HFFc6 (cell line): ENCODE data around the gene GOLIM4. TPM values are rescaled to one million over a fixed set of nuclear protein-coding genes. Genes with fewer than 3 reads are reported as not detected.
"Not testable (repeated sequence)": the region's sequence is repeated elsewhere in the genome, so short reads cannot be mapped to it uniquely, and the experiment has no call there.

Experiments used
- DNase-seq: peaks from one replicate; pipeline ENCODE4 v3.0.0-alpha.2; 2018
- H3K27ac Mint-ChIP-seq: 2 replicates; pipeline ENCODE4 v1.8.0; 2020; ENCODE audit warnings: mild to moderate bottlenecking, mixed read lengths
- H3K27me3 Mint-ChIP-seq: 2 replicates; pipeline ENCODE4 v1.8.0; 2021; ENCODE audit warnings: mild to moderate bottlenecking, moderate library complexity, mixed read lengths; ENCODE audit not compliant: insufficient read depth
- H3K36me3 Mint-ChIP-seq: 2 replicates; pipeline ENCODE4 v1.8.0; 2021; ENCODE audit warnings: low read depth, mixed read lengths
- H3K4me1 Mint-ChIP-seq: 2 replicates; pipeline ENCODE4 v1.8.0; 2020; ENCODE audit warnings: low read depth, mixed read lengths
- H3K4me3 Mint-ChIP-seq: 2 replicates; pipeline ENCODE4 v1.8.0; 2020; ENCODE audit warnings: mild to moderate bottlenecking, moderate library complexity, mixed read lengths
- H3K9me3 Mint-ChIP-seq: 2 replicates; pipeline ENCODE4 v1.8.0; 2020; ENCODE audit warnings: mild to moderate bottlenecking, mixed read lengths
- total RNA-seq, 6 experiments: library from RNA; stranded (reverse); fragmentation: NEBNext Ultra II Directional; extraction: Animal tissue kit (Norgen Biotek cat#: 25700); gene quantifications; 2 replicates in 1 of 6; 3 replicates in 5 of 6; pipeline ENCODE4 v1.2.3, GENCODE V29; 2021
- TF ChIP-seq, protein P1 (sequence below): fragments of 200-600 bp; sonication (generic); IDR thresholded peaks from 2 replicates; pipeline ENCODE4 v1.5.0; 2021; ENCODE audit warnings: antibody characterized with exemption, mild to moderate bottlenecking

GOLIM4 gene
- total RNA-seq, 6 experiments from 2014 or later: 99.8 to 141 (median 130) TPM

DNA sequence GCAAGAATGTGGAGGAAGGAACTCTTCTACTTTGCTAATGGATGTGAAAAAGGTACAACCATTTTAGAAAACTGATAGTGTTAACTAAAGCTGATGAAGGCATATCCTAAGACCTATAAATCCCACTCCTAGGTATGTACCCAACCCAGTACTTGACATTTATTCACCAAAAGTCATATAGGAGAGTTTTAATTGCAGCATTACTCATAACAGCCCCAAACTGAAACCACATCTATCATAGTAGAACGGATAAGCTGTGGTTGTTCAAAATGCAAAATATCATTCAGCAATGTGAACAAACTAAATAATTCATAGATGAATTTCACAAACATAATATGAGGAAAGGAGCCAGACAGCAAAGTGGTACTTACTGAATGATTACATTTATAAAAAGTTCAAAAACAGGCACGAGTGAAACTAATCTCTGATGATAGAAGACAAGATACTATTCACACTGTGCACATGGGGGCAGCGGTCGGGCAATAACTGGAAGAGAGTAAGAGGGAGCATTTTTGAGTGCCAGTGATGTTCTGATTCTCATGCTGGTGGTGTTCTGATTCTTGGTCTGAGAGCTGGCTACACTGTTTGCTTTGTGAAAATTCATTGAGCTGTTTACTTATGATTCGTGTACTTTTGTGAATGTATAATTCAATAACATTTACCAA lies 34.3 kb downstream of the GOLIM4 start:
- Mint-ChIP-seq H3K4me3 (peak overlapping the region; percentile 84), H3K27me3 (no peaks in the 10 kb centered on the region), H3K27ac (peak overlapping the region; percentile 81), H3K9me3 (peaks cover 7% of the 10 kb centered on the region), H3K36me3 (peaks cover 20% of the 10 kb centered on the region), H3K4me1 (peaks cover 88% of the 10 kb centered on the region)
- TF ChIP-seq, protein P1, sequence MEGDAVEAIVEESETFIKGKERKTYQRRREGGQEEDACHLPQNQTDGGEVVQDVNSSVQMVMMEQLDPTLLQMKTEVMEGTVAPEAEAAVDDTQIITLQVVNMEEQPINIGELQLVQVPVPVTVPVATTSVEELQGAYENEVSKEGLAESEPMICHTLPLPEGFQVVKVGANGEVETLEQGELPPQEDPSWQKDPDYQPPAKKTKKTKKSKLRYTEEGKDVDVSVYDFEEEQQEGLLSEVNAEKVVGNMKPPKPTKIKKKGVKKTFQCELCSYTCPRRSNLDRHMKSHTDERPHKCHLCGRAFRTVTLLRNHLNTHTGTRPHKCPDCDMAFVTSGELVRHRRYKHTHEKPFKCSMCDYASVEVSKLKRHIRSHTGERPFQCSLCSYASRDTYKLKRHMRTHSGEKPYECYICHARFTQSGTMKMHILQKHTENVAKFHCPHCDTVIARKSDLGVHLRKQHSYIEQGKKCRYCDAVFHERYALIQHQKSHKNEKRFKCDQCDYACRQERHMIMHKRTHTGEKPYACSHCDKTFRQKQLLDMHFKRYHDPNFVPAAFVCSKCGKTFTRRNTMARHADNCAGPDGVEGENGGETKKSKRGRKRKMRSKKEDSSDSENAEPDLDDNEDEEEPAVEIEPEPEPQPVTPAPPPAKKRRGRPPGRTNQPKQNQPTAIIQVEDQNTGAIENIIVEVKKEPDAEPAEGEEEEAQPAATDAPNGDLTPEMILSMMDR: peak; percentile 58
- no peak for DNase-seq

DNA sequence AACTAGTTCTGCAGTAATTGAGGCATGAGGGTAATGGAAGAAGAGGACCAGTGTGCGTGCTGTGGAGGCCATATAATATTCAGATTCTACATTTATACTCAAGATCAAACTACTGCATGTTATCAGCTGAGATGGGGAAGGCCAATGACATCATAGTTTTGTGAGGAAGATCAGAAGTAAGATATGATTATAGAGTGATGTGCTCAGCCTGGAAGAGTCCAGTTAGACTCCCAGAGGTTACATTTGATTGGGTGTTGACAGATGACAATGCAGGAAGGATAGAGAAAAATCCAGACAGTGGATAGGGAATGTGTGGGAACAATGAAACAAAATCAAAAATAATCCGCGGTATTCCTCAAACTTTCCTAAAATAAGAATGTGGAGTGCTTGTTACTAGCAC lies 35.4 kb downstream of the GOLIM4 start:
- peaks cover 32% of the 10 kb centered on the region for H3K36me3 Mint-ChIP-seq
- no peak for DNase-seq
- peaks cover 11% of the 10 kb centered on the region for H3K9me3 Mint-ChIP-seq
- TF ChIP-seq, protein P1: no peak
- H3K27me3 Mint-ChIP-seq: no peaks in the 10 kb centered on the region
- no peak overlapping the region for H3K4me3 Mint-ChIP-seq
- peaks cover 79% of the 10 kb centered on the region for H3K4me1 Mint-ChIP-seq
- peak overlapping the region; percentile 39 for H3K27ac Mint-ChIP-seq

DNA sequence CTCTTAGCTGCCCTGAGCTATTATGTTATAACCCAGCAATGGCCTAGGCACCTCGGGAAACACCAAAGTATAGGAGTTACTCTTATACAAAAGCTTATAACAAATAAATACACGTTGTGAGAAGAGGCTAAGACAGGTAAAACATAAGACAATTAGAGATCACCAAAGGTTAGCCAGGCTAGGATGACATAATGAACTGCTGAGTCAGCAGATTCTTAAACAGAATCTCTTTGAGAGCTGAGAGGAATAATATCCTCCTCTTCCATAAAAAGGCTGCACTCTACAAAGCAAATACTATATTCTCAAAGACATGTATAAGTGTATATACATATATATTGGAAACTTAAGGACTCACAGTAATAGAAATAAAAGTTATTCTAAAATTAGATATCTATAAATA lies 37.2 kb downstream of the GOLIM4 start:
- no peak overlapping the region for H3K27ac Mint-ChIP-seq
- DNase-seq: no peak
- H3K4me1 Mint-ChIP-seq: peaks cover 80% of the 10 kb centered on the region
- TF ChIP-seq, protein P1: no peak
- peaks cover 38% of the 10 kb centered on the region for H3K36me3 Mint-ChIP-seq
- no peaks in the 10 kb centered on the region; the same call in 1 of the 2 replicates for H3K27me3 Mint-ChIP-seq
- no peak overlapping the region for H3K4me3 Mint-ChIP-seq
- peaks cover 14% of the 10 kb centered on the region for H3K9me3 Mint-ChIP-seq

DNA sequence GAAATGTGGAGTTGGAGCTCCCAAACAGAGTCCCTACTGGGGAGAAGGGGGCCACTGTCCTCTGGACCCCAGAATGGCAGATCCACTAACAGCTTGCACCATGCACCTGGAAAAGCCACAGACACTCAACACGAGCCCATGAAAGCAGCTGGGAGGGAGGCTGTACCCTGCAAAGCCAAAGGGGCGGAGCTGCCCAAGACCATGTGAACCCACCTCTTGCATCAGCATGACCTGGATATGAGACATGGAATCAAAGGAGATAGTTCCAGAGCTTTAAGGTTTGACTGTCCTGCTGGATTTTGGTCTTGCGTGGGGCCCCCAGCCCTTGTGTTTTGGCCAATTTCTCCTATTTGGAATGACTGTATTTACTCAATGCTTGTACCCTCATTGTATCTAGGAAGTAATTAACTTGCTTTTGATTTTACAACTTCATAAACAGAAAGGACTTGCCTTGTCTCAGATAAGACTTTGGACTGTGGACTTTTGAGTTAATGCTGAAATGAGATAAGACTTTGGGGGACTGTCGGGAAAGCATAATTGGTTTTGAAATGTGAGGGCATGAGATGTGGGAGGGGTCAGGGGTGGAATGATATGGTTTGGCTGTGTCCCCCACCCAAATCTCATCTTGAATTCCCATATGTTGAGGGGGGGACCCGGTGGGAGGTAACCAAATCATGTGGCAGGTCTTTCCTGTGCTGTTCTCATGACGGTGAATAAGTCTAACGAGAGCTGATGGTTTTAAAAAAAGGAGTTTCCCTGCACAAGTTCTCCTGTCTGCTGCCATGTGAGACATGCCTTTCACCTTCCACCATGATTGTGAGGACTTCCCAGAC lies 39.1 kb downstream of the GOLIM4 start:
- H3K4me3 Mint-ChIP-seq, DNase-seq, H3K27me3 Mint-ChIP-seq, H3K27ac Mint-ChIP-seq: not testable (repeated sequence)
- H3K9me3 Mint-ChIP-seq: peaks cover 14% of the 10 kb centered on the region
- H3K4me1 Mint-ChIP-seq: peaks cover 80% of the 10 kb centered on the region
- peaks cover 38% of the 10 kb centered on the region for H3K36me3 Mint-ChIP-seq

DNA sequence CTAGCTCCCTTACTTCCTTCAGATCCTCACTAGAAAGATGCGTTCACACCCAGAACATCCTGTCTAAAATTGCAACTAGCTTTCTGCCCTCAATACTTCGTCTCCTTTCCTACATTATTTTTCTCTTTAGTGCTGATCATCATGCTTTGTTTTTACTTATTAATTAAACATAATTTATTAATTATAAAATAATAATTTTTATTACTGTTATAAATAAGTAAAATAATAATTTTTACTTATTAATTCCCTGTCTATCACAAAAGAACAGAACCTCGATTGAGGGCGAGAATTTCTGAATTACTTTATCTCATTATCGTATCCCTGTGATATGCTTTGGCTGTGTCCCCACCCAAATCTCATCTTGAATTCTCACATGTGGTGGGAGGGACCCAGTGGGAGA lies 41.3 kb downstream of the GOLIM4 start:
- Mint-ChIP-seq H3K27me3 (no peaks in the 10 kb centered on the region; the same call in 1 of the 2 replicates), H3K36me3 (peaks cover 31% of the 10 kb centered on the region), H3K4me1 (peaks cover 79% of the 10 kb centered on the region), H3K27ac (peak overlapping the region; percentile 72), H3K9me3 (peaks cover 14% of the 10 kb centered on the region), H3K4me3 (no peak overlapping the region)
- TF ChIP-seq, protein P1: no peak
- DNase-seq: no peak

DNA sequence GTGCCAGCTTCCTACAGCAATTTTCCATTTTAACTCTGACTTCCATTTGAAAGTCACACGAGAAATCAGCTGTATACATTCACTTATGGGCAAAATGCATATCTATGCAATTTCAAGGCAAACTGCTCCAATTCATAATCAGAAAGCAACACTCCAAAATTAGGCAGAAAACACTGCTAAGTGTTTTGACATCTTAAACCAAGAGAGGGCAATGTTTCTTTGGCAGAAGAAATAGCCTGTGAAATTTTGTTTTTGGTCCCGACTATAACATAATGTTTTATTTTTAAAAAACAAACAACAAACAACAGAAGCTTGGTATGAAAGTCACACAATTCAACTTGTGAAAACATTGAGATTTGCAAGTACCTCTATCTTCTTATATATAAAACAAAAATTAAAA lies 42.6 kb downstream of the GOLIM4 start:
- Mint-ChIP-seq H3K27me3 (no peaks in the 10 kb centered on the region; the same call in 1 of the 2 replicates), H3K4me3 (no peak overlapping the region), H3K4me1 (peaks cover 79% of the 10 kb centered on the region), H3K9me3 (peaks cover 14% of the 10 kb centered on the region), H3K27ac (no peak overlapping the region; the same call in 1 of the 2 replicates), H3K36me3 (peaks cover 31% of the 10 kb centered on the region)
- TF ChIP-seq, protein P1: peak; percentile 65
- no peak for DNase-seq
